Nephron (organoid): ENCODE results near the gene FAM9A.
"Not testable (repeated sequence)": the region's sequence is repeated elsewhere in the genome, so short reads cannot be mapped to it uniquely, and the experiment has no call there.

Source experiments
- H3K27ac Mint-ChIP-seq, 3 experiments: 2 replicates each; pipeline ENCODE4 v1.8.0; 2020; ENCODE audit warnings: mixed read lengths in 3 of 3, mild to moderate bottlenecking in 2 of 3, moderate library complexity in 1 of 3
- H3K27me3 Mint-ChIP-seq: 2 replicates; pipeline ENCODE4 v1.8.0; 2021; ENCODE audit warnings: low read depth, mild to moderate bottlenecking, moderate library complexity, mixed read lengths
- H3K36me3 Mint-ChIP-seq: 2 replicates; pipeline ENCODE4 v1.8.0; 2020; ENCODE audit warnings: low read depth, mixed read lengths
- H3K4me1 Mint-ChIP-seq: 2 replicates; pipeline ENCODE4 v1.8.0; 2020; ENCODE audit warnings: mixed read lengths
- H3K4me3 Mint-ChIP-seq, 3 experiments: 2 replicates each; pipeline ENCODE4 v1.8.0; 2020; ENCODE audit warnings: mild to moderate bottlenecking in 3 of 3, mixed read lengths in 3 of 3, moderate library complexity in 2 of 3
- H3K9me3 Mint-ChIP-seq: 2 replicates; pipeline ENCODE4 v1.8.0; 2020; ENCODE audit warnings: mixed read lengths
- CTCF ChIP-seq, 3 experiments: fragments of 200-600 bp; sonication (generic); IDR thresholded peaks; one replicate each; pipeline ENCODE4 v1.5.0; 2021; ENCODE audit warnings: antibody characterized with exemption in 3 of 3; ENCODE audit not compliant: unreplicated experiment in 3 of 3

The FAM9A gene

DNA sequence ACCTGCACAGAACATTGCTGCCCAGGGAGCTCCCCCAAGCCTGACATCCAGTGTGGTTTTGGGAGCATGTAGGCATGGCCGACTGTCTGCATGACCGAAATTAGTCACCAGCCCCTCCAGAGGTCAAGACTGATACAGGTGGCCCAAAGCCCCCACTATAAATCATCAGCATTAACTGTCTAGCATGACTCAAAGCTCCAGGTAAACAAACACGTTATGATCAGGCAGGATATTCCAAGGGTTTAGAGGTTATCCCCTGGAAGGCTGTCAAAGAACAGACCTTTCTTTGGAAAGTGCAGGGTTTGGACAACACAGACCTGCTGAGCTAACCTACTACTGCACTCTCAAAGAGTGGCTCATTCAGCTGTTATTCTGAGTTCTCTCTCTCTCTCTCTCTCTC, 2.1 kb upstream of the FAM9A start:
- Mint-ChIP-seq H3K36me3 (no peaks in the 10 kb centered on the region), H3K27ac (no peak overlapping the region), H3K27me3 (no peaks in the 10 kb centered on the region), H3K4me3 (no peak overlapping the region), H3K9me3 (no peaks in the 10 kb centered on the region), H3K4me1 (no peaks in the 10 kb centered on the region)
- no peak for TF ChIP-seq CTCF (IDR thresholded peaks at IDR 0.05; ENCODE audit: unreplicated experiment in 3 of 3)

DNA sequence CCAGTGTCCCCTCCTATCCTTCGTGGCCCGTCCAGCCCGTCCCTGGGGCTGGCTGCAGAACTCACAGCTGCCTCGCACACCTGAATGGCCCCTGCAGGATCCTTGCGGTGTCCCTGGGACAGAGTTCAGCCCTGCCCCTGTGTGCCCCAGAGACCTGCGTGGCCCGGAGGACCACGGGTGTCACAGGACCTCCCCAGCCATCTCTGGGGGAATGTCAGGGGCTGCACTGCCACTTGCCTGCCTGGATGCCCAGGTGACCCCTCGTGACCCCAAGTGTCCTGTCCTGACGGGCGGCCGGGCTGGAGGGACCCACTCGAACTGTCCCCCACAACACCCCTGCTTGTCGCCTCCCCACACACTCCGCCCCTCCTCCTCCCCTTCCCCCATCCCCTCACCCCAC, 832 bp downstream of the FAM9A start:
- not testable (repeated sequence) for H3K4me1 Mint-ChIP-seq, H3K27ac Mint-ChIP-seq, H3K9me3 Mint-ChIP-seq, H3K27me3 Mint-ChIP-seq, H3K4me3 Mint-ChIP-seq, H3K36me3 Mint-ChIP-seq

- not testable (repeated sequence) for H3K4me1 Mint-ChIP-seq
Measured at GRCh38 chrX:8799281-8799680, 1.9 kb downstream of the FAM9A start.

DNA sequence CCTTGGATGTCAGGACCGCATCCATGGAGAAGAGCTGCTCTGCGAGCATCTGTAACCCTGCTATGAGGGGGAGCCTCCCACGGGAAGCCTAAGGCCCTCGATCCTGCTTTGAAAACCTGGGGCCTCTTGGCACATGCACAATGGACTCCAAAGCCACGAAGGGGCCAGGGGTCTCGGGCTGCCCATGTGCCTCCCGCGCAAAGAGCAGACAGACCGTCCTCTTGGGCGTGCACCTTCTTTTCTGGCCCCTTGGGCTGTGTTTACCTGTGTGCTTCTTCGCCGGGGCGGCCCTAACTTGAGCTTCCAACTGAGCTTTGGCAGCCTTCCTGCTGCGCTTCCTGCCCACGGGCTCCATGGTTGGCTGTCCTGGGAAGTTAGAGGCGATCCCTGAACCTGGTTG, 2.5 kb downstream of the FAM9A start:
- not testable (repeated sequence) for H3K36me3 Mint-ChIP-seq, H3K4me1 Mint-ChIP-seq, H3K4me3 Mint-ChIP-seq, H3K27ac Mint-ChIP-seq, H3K9me3 Mint-ChIP-seq
- H3K27me3 Mint-ChIP-seq, result peaks cover 11% of the 10 kb centered on the region

More at GRCh38 chrX:8799281-8799680, 1.9 kb downstream of the FAM9A start:
- H3K27me3 Mint-ChIP-seq, H3K36me3 Mint-ChIP-seq, H3K9me3 Mint-ChIP-seq, H3K4me3 Mint-ChIP-seq, H3K27ac Mint-ChIP-seq: not testable (repeated sequence)

- not testable (repeated sequence) for H3K9me3 Mint-ChIP-seq, H3K36me3 Mint-ChIP-seq, H3K4me1 Mint-ChIP-seq, H3K27ac Mint-ChIP-seq, H3K27me3 Mint-ChIP-seq, H3K4me3 Mint-ChIP-seq
Measured at GRCh38 chrX:8787119-8787518, 14.1 kb downstream of the FAM9A start.

GRCh38 chrX:8784162-8784561, 17.0 kb downstream of the FAM9A start:
- H3K9me3 Mint-ChIP-seq, result no peaks in the 10 kb centered on the region
- no peak overlapping the region for H3K4me3 Mint-ChIP-seq
- TF ChIP-seq CTCF (IDR thresholded peaks at IDR 0.05; ENCODE audit: unreplicated experiment in 3 of 3), result no peak
- no peaks in the 10 kb centered on the region for H3K27me3 Mint-ChIP-seq
- H3K27ac Mint-ChIP-seq, result no peak overlapping the region
- H3K4me1 Mint-ChIP-seq, result no peaks in the 10 kb centered on the region
- no peaks in the 10 kb centered on the region for H3K36me3 Mint-ChIP-seq

DNA sequence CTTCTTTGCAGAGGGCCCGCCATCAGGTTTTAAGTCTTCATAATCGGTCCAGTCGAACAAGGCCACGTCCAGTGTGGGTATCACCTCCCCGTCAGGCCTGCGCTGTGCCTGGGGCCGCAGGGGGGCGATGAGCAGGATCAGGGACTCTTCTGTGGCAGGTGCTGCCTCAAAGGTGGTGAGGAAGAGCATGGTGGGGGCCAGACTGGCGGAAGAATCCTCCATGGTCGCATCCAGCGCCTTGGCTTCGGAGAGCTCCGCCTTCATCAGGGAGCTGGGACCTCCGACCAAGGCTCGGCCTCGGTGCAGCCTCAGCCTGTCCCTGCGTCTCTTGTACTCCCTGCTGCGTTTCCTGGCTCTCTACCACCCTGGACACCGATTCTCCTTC, 17.5 kb downstream of the FAM9A start:
- no peak for TF ChIP-seq CTCF (IDR thresholded peaks at IDR 0.05; ENCODE audit: unreplicated experiment in 3 of 3)
- Mint-ChIP-seq H3K9me3 (no peaks in the 10 kb centered on the region), H3K4me1 (no peaks in the 10 kb centered on the region), H3K4me3 (no peak overlapping the region), H3K27ac (no peak overlapping the region), H3K36me3 (no peaks in the 10 kb centered on the region), H3K27me3 (no peaks in the 10 kb centered on the region)

DNA sequence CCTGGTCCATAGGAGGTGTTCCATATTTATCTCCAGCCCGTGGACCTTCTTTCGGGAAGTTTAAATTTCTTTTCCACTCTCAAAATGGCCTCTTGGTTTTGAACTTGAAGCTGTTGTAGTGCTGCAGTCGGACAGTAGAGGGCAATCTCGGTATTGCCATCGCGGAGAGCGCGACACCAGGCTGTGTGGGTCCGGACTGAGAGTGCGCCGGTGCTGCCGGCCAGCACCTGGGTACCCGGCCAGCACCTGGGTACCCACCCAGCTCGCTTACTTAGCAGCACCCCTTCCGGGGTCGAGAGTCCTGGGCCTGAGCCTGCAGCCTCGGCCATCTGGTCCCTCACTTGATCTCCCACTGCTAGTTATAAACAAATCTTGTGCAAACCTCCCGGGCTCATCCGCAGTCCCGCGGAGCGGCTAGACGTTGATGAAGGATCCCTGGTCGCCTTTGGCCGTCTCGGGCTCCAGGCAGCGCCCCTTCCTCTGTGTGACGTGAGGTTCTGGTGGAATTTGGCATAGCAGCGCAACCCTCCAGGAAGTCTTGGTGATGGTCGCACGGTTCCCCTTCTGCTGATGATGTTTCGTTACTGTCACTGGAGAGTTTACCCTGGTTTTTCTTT, 18.0 kb downstream of the FAM9A start:
- TF ChIP-seq CTCF (IDR thresholded peaks at IDR 0.05; ENCODE audit: unreplicated experiment in 3 of 3), result no peak
- Mint-ChIP-seq H3K4me1 (no peaks in the 10 kb centered on the region), H3K27ac (no peak overlapping the region), H3K4me3 (no peak overlapping the region), H3K9me3 (no peaks in the 10 kb centered on the region), H3K36me3 (no peaks in the 10 kb centered on the region), H3K27me3 (no peaks in the 10 kb centered on the region)
